GM10248 (cell line): ENCODE results near the gene PAPLN.

Source experiments
- CTCF ChIA-PET: fragments of 300-600 bp; sonication (Branson Sonifier 250); formaldehyde crosslinking; extraction: SDS; loops from one replicate; lab custom pipeline; 2021; ENCODE audit warnings: antibody characterized with exemption; lab: Yijun Ruan, JAX
- POLR2A ChIA-PET: fragments of 350-650 bp; sonication (Branson Sonifier 250); formaldehyde crosslinking; extraction: SDS; loops from one replicate; lab custom pipeline; 2020; ENCODE audit warnings: antibody characterized with exemption; lab: Yijun Ruan, JAX
- DNase-seq: peaks from one replicate; pipeline ENCODE4 v3.0.0; 2012; ENCODE audit errors: extremely low spot score
- CTCF ChIP-seq: IDR thresholded peaks from 2 replicates; pipeline ENCODE4 v1.5.1; 2012; ENCODE audit warnings: mild to moderate bottlenecking, low read depth; ENCODE audit errors: extremely low read depth, missing control alignments, control extremely low read depth

Gene PAPLN

DNA sequence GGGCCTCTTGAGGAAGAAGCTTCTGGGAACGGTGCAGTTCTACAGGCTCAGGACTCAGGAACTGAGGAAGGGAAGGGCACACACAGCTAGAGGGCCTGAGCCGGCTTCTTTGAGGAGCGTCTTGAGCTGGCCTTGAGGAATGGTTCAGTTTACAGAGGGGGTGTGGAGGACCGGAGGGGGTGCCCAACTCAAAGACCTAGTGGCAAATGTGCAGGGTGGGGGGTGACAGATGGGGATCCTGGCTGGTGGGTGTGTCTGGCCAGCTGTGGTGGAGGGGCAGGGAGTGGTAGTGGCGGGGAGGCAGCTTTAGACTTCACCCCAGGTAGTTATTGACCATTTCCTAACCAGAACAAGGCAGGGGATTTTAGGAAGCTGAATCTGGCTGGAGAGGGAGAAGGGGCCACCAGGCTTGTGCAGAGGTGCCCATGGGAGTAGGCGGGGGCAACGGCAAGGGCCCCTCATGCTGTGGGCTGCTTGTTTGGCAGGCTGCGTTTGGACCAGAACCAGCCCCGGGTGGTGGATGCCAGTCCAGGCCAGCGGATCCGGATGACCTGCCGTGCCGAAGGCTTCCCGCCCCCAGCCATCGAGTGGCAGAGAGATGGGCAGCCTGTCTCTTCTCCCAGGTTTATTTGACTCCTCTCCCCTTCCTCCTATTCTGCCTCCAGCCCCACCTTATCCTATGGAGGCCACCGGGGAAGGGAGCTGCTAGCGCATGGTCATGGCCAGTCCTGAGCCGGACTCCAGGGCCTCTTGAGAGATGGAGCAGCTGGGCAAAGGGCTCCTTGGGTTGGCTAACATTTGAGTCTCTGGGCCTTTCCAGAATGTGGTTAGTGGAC, 27.8 kb downstream of the PAPLN start:
- POLR2A ChIA-PET = no interaction called here
- TF ChIP-seq CTCF = no peak
- CTCF ChIA-PET = interaction anchor here (1.1 to 2.6 kb wide), 4 partner anchors 11 to 207 kb away, joined by 3 to 9 read pairs (median 6); no protein-coding TSS in a partner anchor
- no peak for DNase-seq

- POLR2A ChIA-PET = no interaction called here
- CTCF ChIA-PET = interaction anchor here (0.8 to 2.6 kb wide), 6 partner anchors 12 to 207 kb away, joined by 3 to 9 read pairs (median 4); no protein-coding TSS in a partner anchor
- no peak for TF ChIP-seq CTCF
- no peak for DNase-seq
These were observed 28.4 kb downstream of the PAPLN start for GRCh38 chr14:73265721-73266046.

DNA sequence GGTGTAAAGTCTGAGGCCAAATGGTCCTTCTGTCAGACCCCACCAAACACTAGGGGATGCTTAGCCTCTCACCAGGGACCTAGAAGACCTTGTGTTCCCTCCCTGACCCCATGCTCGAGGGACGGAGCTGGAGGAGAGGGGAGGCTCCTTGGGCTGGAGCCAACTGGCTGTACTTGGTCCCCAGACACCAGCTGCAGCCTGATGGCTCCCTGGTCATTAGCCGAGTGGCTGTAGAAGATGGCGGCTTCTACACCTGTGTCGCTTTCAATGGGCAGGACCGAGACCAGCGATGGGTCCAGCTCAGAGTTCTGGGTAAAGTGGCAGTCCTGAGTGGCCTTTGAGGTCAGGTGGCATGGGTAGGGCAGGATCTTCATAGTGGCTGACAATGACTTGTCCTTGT, 29.0 kb downstream of the PAPLN start:
- POLR2A ChIA-PET = no interaction called here
- DNase-seq = no peak
- no peak for TF ChIP-seq CTCF
- CTCF ChIA-PET = interaction anchor here (0.8 to 2.6 kb wide), 6 partner anchors 12 to 206 kb away, joined by 3 to 9 read pairs (median 4); no protein-coding TSS in a partner anchor

DNA sequence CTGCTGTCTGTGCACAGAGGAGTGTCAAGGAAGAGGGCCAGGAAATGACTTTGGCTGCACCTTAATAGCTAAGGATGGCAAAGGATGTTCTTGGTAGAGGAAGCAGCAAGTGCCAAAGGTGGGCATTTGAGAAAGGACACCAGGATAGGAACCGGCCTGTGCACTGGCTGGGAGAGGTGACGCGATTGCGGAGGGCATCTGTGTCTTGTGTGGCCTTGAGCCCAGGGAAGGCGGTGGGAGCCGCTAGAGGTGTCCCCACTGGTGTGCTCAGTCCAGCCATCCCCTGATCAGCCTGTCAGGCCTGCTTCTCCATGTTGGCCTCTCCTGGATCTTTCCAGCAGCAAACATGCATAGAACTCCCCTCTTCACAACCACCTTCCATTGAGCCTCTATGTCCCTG, 30.2 kb downstream of the PAPLN start:
- ChIA-PET POLR2A (no interaction called here), CTCF (interaction anchor here (0.8 to 1.5 kb wide), 4 partner anchors 20 to 59 kb away, joined by 3 to 6 read pairs (median 4); no protein-coding TSS in a partner anchor)
- no peak for DNase-seq
- no peak for TF ChIP-seq CTCF

DNA sequence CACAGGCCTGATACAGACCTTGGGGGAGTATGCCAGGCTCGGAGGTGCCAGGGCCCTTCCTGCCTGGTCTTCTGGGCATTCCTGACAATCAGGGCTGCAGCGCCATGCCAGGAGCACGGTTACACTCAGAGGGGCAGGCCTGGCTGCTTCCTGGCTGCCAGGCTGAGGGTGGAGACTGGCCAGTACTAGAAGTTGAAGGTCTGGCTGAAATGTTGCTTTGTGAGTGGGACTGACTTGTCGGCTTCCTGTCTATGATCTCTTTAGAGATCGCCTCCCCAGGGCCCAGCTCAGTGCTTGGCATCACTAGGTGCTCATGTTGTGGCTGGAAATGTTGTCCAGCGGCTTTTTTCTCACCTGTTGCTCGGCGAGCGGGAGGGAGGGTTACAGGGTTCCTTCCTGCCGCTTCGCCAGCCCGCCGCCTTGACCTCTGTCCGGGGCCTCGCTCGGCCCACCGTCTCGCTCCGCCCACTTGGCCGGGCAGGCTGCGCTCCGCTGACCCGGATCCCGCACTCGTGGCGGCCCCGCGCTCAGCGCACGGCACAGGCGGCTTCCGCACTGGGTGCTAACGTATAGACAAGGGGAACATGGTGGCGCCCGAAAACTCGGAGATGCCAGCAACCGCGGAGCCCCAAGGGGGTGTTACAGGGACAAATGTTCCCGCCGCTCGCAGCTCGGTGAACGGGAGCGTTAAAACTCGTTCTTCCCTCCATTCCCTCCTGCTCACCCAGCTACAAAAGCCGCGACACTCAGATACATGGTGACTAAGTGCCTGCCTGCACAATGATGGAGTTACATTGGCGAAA, 32.6 kb downstream of the PAPLN start:
- no peak for TF ChIP-seq CTCF
- DNase-seq = peak; percentile 77
- CTCF ChIA-PET = interaction anchor here (1.4 to 2.2 kb wide), 4 partner anchors 13 to 38 kb away, joined by 3 to 6 read pairs (median 6); no protein-coding TSS in a partner anchor
- POLR2A ChIA-PET = no interaction called here

- TF ChIP-seq CTCF = no peak
- CTCF ChIA-PET = interaction anchor here (1.1 to 2.3 kb wide), 4 partner anchors 10 to 200 kb away, joined by 3 to 16 read pairs (median 6); no protein-coding TSS in a partner anchor
- POLR2A ChIA-PET = interaction anchor here (0.5 to 0.6 kb wide), 2 partner anchors 43 to 202 kb away, joined by 3 to 4 read pairs; no protein-coding TSS in a partner anchor
- DNase-seq = no peak
These were observed 35.1 kb downstream of the PAPLN start for GRCh38 chr14:73272393-73272792.
